ENCODE measurements around the gene GLUD1. TPM values are rescaled to one million over a fixed set of nuclear protein-coding genes. Genes with fewer than 3 reads are reported as not detected.
"Not testable (repeated sequence)": the region's sequence is repeated elsewhere in the genome, so short reads cannot be mapped to it uniquely, and the experiment has no call there.

GLUD1 gene
- 175 TPM for total RNA-seq

- DNase-seq = peak; percentile 84
Observed at GRCh38 chr10:87094373-87095235, at the start of gene GLUD1, which contains the start of gene SHLD2. TSS of gene GLUD1 (minus strand) at chr10:87094843. CDS start at chr10:87094769, 74 bp downstream. TSS of gene SHLD2 (plus strand) at chr10:87095206. CDS start at chr10:87151355, 56,149 bp downstream.

- not testable (repeated sequence) for DNase-seq
Observed at GRCh38 chr10:87143109-87143418, 48.4 kb upstream of the GLUD1 start.

GRCh38 chr10:87142230-87143108 is 47.8 kb upstream of the GLUD1 start:
- not testable (repeated sequence) for DNase-seq

GRCh38 chr10:87137478-87137877 is 42.8 kb upstream of the GLUD1 start:
- not testable (repeated sequence) for DNase-seq

GRCh38 chr10:87134440-87134839 is 39.8 kb upstream of the GLUD1 start:
- not testable (repeated sequence) for DNase-seq

GRCh38 chr10:87133936-87134335 is 39.3 kb upstream of the GLUD1 start:
- not testable (repeated sequence) for DNase-seq

GRCh38 chr10:87132176-87132575 is 37.5 kb upstream of the GLUD1 start:
- not testable (repeated sequence) for DNase-seq

- not testable (repeated sequence) for DNase-seq
Observed at GRCh38 chr10:87127607-87128156, 33.0 kb upstream of the GLUD1 start.

GRCh38 chr10:87127048-87127447 is 32.4 kb upstream of the GLUD1 start:
- not testable (repeated sequence) for DNase-seq

- DNase-seq = not testable (repeated sequence)
Observed at GRCh38 chr10:87123351-87123750, 28.7 kb upstream of the GLUD1 start.

GRCh38 chr10:87119029-87119428 is 24.4 kb upstream of the GLUD1 start:
- not testable (repeated sequence) for DNase-seq

- DNase-seq = not testable (repeated sequence)
Observed at GRCh38 chr10:87118122-87118521, 23.5 kb upstream of the GLUD1 start.

- no peak for DNase-seq
Observed at GRCh38 chr10:87105446-87106124, 10.9 kb upstream of the GLUD1 start.

- not testable (repeated sequence) for DNase-seq
Observed at GRCh38 chr10:87104727-87105126, 10.1 kb upstream of the GLUD1 start.

- DNase-seq = no peak
Observed at GRCh38 chr10:87101996-87102395, 7.4 kb upstream of the GLUD1 start.

GRCh38 chr10:87095236-87095945 is 748 bp upstream of the GLUD1 start:
- peak; percentile 72 for DNase-seq

GRCh38 chr10:87093632-87094372 is 841 bp downstream of the GLUD1 start:
- peak; percentile 26 for DNase-seq

- DNase-seq = no peak
Observed at GRCh38 chr10:87092861-87093631, 1.6 kb downstream of the GLUD1 start.

GRCh38 chr10:87092376-87092860 is 2.2 kb downstream of the GLUD1 start:
- no peak for DNase-seq

GRCh38 chr10:87090779-87091178 is 3.9 kb downstream of the GLUD1 start:
- no peak for DNase-seq

Measured in occipital lobe (tissue), 2 donors.